HEK293 (cell line): Measurements from ENCODE around the gene SLC39A11.

ENCODE experiments used
- CTCF ChIA-PET: fragments of 350-600 bp; formaldehyde crosslinking; extraction: SDS; loops from one replicate; lab custom pipeline; 2021; ENCODE audit warnings: antibody characterized with exemption; lab: Yijun Ruan, JAX
- POLR2A ChIA-PET: fragments of 300-600 bp; formaldehyde crosslinking; extraction: SDS; loops from one replicate; lab custom pipeline; 2020; ENCODE audit warnings: antibody characterized with exemption, inconsistent platforms; lab: Yijun Ruan, JAX
- H3K27ac ChIP-seq: fragments of 200-500 bp; sonication (Bioruptor generic); 2 replicates; pipeline ENCODE4 v1.5.1; 2014; ENCODE audit warnings: low read depth, low read length, control low read depth, inconsistent platforms; ENCODE audit errors: extremely low read depth
- H3K36me3 ChIP-seq, 2 experiments: fragments of 200-500 bp in 1 of 2; sonication (Bioruptor generic) in 1 of 2; 1 replicate in 1 of 2; 2 replicates in 1 of 2; pipeline ENCODE4 v1.5.1; 2014 to 2017; ENCODE audit warnings: inconsistent platforms in 2 of 2, low read length in 2 of 2; ENCODE audit not compliant: control insufficient read depth in 2 of 2, insufficient read depth in 1 of 2
- H3K4me1 ChIP-seq: fragments of 200-500 bp; sonication (Bioruptor generic); 2 replicates; pipeline ENCODE4 v1.5.1; 2014; ENCODE audit warnings: mild to moderate bottlenecking, low read length, inconsistent platforms; ENCODE audit not compliant: control insufficient read depth, insufficient read depth
- H3K4me3 ChIP-seq: 2 replicates; pipeline ENCODE4 v1.5.1; 2011; ENCODE audit warnings: low read depth, mild to moderate bottlenecking, control low read depth, low read length, moderate library complexity
- H3K9me3 ChIP-seq: fragments of 200-500 bp; sonication (Bioruptor generic); 2 replicates; pipeline ENCODE4 v1.5.1; 2014; ENCODE audit warnings: low read depth, low read length, inconsistent platforms; ENCODE audit not compliant: control insufficient read depth, insufficient read depth
- GLI4 ChIP-seq: fragments of 450-650 bp; formaldehyde crosslinking; IDR thresholded peaks from 2 replicates; pipeline ENCODE4 v1.5.1; 2016; ENCODE audit warnings: missing biosample characterization, missing genetic modification characterization
- KLF1 ChIP-seq: fragments of 450-650 bp; formaldehyde crosslinking; IDR thresholded peaks from 2 replicates; pipeline ENCODE4 v1.5.1; 2016; ENCODE audit warnings: missing biosample characterization, missing genetic modification characterization
- MEIS1 ChIP-seq: sonication (generic); formaldehyde crosslinking; IDR thresholded peaks from 2 replicates; pipeline ENCODE4 v1.8.1; 2022; ENCODE audit warnings: missing genetic modification reagents, mild to moderate bottlenecking, borderline replicate concordance
- OVOL3 ChIP-seq: fragments of 450-650 bp; formaldehyde crosslinking; IDR thresholded peaks from 2 replicates; pipeline ENCODE4 v1.5.1; 2016; ENCODE audit warnings: missing biosample characterization, missing genetic modification characterization
- SETDB1 ChIP-seq: IDR thresholded peaks from one replicate; pipeline ENCODE4 v1.6.1; 2017; ENCODE audit warnings: mild to moderate bottlenecking, low read length, moderate library complexity, mixed read lengths; ENCODE audit not compliant: insufficient read length
- ZNF19 ChIP-seq: fragments of 450-650 bp; formaldehyde crosslinking; IDR thresholded peaks from 2 replicates; pipeline ENCODE4; 2016; ENCODE audit warnings: missing biosample characterization, missing genetic modification characterization, low read depth
- ZNF274 ChIP-seq, 2 experiments: fragments of 200-500 bp in 1 of 2; fragments of 450-650 bp in 1 of 2; sonication (Bioruptor generic) in 1 of 2; formaldehyde crosslinking in 1 of 2; IDR thresholded peaks; 2 replicates each; pipeline versions ENCODE4 v1.5.1 to v1.6.1; 2014 to 2016; ENCODE audit warnings: borderline replicate concordance in 1 of 2, inconsistent platforms in 1 of 2, low read length in 1 of 2, missing biosample characterization in 1 of 2, missing genetic modification characterization in 1 of 2
- ZNF292 ChIP-seq: fragments of 450-650 bp; formaldehyde crosslinking; IDR thresholded peaks from 2 replicates; pipeline ENCODE4 v1.5.1; 2016; ENCODE audit warnings: low read depth, missing biosample characterization, missing genetic modification characterization, borderline replicate concordance
- ZNF350 ChIP-seq: fragments of 450-650 bp; formaldehyde crosslinking; IDR thresholded peaks from 2 replicates; pipeline ENCODE4 v1.5.0; 2017; ENCODE audit warnings: missing biosample characterization, mild to moderate bottlenecking, missing genetic modification characterization
- ZNF366 ChIP-seq: fragments of 450-650 bp; formaldehyde crosslinking; conservative IDR thresholded peaks from 2 replicates; pipeline ENCODE4 v1.5.1; 2016; ENCODE audit warnings: missing biosample characterization, missing genetic modification characterization
- ZNF514 ChIP-seq: fragments of 450-650 bp; formaldehyde crosslinking; IDR thresholded peaks from 2 replicates; pipeline ENCODE4 v1.5.1; 2016; ENCODE audit warnings: missing biosample characterization, missing genetic modification characterization
- ZNF585B ChIP-seq: fragments of 450-650 bp; formaldehyde crosslinking; IDR thresholded peaks from 2 replicates; pipeline ENCODE4 v1.5.1; 2016; ENCODE audit warnings: missing biosample characterization, missing genetic modification characterization
- ZNF600 ChIP-seq: fragments of 450-650 bp; formaldehyde crosslinking; IDR thresholded peaks from 2 replicates; pipeline ENCODE4 v1.5.1; 2016; ENCODE audit warnings: missing biosample characterization, missing genetic modification characterization
- ZNF707 ChIP-seq: fragments of 450-650 bp; formaldehyde crosslinking; IDR thresholded peaks from 2 replicates; pipeline ENCODE4 v1.5.1; 2016; ENCODE audit warnings: missing biosample characterization, missing genetic modification characterization
- ZNF777 ChIP-seq: fragments of 450-650 bp; formaldehyde crosslinking; IDR thresholded peaks from 2 replicates; pipeline ENCODE4 v1.5.1; 2017; ENCODE audit warnings: missing biosample characterization, missing genetic modification characterization, borderline replicate concordance
- TF ChIP-seq, protein P1 (sequence below): fragments of 450-650 bp; formaldehyde crosslinking; IDR thresholded peaks from 2 replicates; pipeline ENCODE4 v1.5.1; 2016; ENCODE audit warnings: missing biosample characterization, missing genetic modification characterization, borderline replicate concordance
- TF ChIP-seq, protein P2 (sequence below): fragments of 450-650 bp; formaldehyde crosslinking; IDR thresholded peaks from 2 replicates; pipeline ENCODE4 v1.5.1; 2016; ENCODE audit warnings: missing biosample characterization, missing genetic modification characterization
- TF ChIP-seq, protein P3 (sequence below): fragments of 450-650 bp; formaldehyde crosslinking; IDR thresholded peaks from 2 replicates; pipeline ENCODE4 v1.5.1; 2016; ENCODE audit warnings: missing biosample characterization, missing genetic modification characterization, borderline replicate concordance
- TF ChIP-seq, protein P4 (sequence below): fragments of 450-650 bp; formaldehyde crosslinking; IDR thresholded peaks from 2 replicates; pipeline ENCODE4 v1.5.1; 2016; ENCODE audit warnings: missing biosample characterization, missing genetic modification characterization

SLC39A11 gene

DNA sequence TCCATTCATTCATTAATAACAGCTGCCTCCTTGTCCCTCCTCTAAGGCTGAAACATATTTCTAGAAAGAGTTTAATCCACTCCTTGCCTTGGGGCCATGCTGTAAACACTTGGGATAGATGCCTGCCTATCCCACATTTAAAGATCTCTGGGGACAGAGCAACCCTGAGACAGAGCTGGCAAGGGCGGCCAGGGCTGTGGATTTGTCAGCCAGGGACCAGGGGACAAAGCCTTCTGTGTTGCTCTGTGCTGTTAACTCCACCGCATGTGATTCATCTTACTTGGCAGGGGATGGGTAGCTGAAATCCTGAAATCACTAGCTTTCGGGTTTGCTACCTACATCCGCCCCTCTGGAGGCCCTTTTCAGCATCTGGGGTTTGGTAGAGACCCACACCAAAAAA, 392.9 kb downstream of the SLC39A11 start (continued):
- TF ChIP-seq, protein P1, sequence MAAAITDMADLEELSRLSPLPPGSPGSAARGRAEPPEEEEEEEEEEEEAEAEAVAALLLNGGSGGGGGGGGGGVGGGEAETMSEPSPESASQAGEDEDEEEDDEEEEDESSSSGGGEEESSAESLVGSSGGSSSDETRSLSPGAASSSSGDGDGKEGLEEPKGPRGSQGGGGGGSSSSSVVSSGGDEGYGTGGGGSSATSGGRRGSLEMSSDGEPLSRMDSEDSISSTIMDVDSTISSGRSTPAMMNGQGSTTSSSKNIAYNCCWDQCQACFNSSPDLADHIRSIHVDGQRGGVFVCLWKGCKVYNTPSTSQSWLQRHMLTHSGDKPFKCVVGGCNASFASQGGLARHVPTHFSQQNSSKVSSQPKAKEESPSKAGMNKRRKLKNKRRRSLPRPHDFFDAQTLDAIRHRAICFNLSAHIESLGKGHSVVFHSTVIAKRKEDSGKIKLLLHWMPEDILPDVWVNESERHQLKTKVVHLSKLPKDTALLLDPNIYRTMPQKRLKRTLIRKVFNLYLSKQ (tag by site-specific recombination), result no peak
- TF ChIP-seq, all 188 proteins: peak for 0

DNA sequence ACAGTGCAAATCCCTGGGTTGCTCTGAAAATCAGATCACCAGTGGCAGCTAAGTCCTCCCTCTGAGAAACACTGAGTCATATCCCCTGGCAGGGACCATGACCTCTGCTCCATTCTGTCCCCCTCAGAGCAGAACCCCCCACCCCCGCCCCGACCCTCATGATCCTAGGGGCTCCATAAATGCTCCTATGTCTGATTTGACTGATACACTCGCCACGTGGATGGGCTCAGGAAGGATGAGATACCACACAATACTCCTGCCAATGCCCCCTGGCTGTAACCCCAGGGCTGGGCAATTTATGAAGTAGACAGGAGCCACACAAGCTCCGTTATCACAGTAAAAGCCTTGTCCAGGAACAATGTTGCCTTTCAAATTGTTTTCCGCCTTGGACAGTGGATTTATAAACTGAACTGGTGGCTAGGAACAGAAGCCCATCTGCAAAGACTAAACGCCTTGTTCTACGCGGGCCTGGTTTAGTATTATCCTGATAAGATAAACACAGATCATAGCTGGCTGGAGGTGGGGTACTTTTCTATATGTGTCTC, 394.8 kb downstream of the SLC39A11 start:
- ChIA-PET CTCF (interaction anchor here (0.6 to 3.9 kb wide), 7 partner anchors 9 to 713 kb away, joined by 3 to 18 read pairs (median 4); no protein-coding TSS in a partner anchor), POLR2A (interaction anchor here (0.8 kb wide), 1 partner anchor 105 kb away, joined by 10 read pairs; no protein-coding TSS in a partner anchor)
- Histone ChIP-seq H3K4me3 (no peak overlapping the region), H3K36me3 (no peaks in the 10 kb centered on the region), H3K9me3 (no peaks in the 10 kb centered on the region), H3K4me1 (peaks cover 3% of the 10 kb centered on the region; the same call in 1 of the 2 replicates), H3K27ac (no peak overlapping the region)
- no peak for TF ChIP-seq GLI4 (tag by site-specific recombination)
- TF ChIP-seq, protein P2, sequence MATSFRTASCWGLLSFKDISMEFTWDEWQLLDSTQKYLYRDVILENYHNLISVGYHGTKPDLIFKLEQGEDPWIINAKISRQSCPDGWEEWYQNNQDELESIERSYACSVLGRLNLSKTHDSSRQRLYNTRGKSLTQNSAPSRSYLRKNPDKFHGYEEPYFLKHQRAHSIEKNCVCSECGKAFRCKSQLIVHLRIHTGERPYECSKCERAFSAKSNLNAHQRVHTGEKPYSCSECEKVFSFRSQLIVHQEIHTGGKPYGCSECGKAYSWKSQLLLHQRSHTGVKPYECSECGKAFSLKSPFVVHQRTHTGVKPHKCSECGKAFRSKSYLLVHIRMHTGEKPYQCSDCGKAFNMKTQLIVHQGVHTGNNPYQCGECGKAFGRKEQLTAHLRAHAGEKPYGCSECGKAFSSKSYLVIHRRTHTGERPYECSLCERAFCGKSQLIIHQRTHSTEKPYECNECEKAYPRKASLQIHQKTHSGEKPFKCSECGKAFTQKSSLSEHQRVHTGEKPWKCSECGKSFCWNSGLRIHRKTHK (tag by site-specific recombination), result no peak
- TF ChIP-seq ZNF366 (tag by site-specific recombination), result no peak
- no peak for TF ChIP-seq MEIS1 (CRISPR knock-in tag)
- TF ChIP-seq OVOL3 (tag by site-specific recombination), result no peak
- TF ChIP-seq, protein P3, sequence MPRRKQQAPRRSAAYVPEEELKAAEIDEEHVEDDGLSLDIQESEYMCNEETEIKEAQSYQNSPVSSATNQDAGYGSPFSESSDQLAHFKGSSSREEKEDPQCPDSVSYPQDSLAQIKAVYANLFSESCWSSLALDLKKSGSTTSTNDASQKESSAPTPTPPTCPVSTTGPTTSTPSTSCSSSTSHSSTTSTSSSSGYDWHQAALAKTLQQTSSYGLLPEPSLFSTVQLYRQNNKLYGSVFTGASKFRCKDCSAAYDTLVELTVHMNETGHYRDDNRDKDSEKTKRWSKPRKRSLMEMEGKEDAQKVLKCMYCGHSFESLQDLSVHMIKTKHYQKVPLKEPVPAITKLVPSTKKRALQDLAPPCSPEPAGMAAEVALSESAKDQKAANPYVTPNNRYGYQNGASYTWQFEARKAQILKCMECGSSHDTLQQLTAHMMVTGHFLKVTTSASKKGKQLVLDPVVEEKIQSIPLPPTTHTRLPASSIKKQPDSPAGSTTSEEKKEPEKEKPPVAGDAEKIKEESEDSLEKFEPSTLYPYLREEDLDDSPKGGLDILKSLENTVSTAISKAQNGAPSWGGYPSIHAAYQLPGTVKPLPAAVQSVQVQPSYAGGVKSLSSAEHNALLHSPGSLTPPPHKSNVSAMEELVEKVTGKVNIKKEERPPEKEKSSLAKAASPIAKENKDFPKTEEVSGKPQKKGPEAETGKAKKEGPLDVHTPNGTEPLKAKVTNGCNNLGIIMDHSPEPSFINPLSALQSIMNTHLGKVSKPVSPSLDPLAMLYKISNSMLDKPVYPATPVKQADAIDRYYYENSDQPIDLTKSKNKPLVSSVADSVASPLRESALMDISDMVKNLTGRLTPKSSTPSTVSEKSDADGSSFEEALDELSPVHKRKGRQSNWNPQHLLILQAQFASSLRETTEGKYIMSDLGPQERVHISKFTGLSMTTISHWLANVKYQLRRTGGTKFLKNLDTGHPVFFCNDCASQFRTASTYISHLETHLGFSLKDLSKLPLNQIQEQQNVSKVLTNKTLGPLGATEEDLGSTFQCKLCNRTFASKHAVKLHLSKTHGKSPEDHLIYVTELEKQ (tag by site-specific recombination), result no peak
- TF ChIP-seq KLF1 (tag by site-specific recombination), result no peak
- no peak for TF ChIP-seq ZNF600 (tag by site-specific recombination)
- no peak for TF ChIP-seq SETDB1
- no peak for TF ChIP-seq ZNF292
- no peak for TF ChIP-seq ZNF19 (tag by site-specific recombination)
- TF ChIP-seq ZNF585B (tag by site-specific recombination), result no peak
- no peak for TF ChIP-seq ZNF777
- no peak for TF ChIP-seq ZNF350 (tag by site-specific recombination)
- TF ChIP-seq ZNF274 (IDR thresholded peaks at IDR 0.05; ENCODE audit: low read length), result no peak
- no peak for TF ChIP-seq ZNF274 (tag by site-specific recombination; IDR thresholded peaks at IDR 0.05; ENCODE audit: borderline replicate concordance)
- TF ChIP-seq, all 188 proteins: peak for 0

DNA sequence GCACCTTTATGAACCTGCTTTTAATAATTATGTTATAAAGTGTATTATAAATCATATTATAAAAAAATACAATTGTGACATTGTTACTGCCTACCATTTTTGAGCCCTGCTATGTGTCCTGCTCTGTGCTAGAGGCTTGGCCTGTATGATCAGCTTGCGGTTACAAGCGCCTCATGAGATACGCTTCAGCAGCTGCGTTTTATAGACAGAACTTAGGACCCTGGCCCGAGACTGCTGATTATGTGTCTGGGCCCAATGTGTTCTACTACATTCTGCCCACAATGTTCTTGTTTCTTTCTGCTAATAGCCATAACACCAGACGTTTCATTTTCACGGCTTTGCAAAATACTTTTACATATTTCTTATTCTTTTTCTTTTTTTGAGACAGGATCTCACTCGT, 395.8 kb downstream of the SLC39A11 start:
- H3K4me3 ChIP-seq, result no peak overlapping the region
- H3K27ac ChIP-seq, result no peak overlapping the region
- ChIA-PET CTCF (interaction anchor here (1.1 to 3.9 kb wide), 2 partner anchors 10 to 30 kb away, joined by 4 to 18 read pairs; no protein-coding TSS in a partner anchor), POLR2A (no interaction called here)
- H3K4me1 ChIP-seq, result peaks cover 3% of the 10 kb centered on the region; the same call in 1 of the 2 replicates
- H3K36me3 ChIP-seq, result no peaks in the 10 kb centered on the region
- H3K9me3 ChIP-seq, result no peaks in the 10 kb centered on the region
- TF ChIP-seq ZNF514 (tag by site-specific recombination) (no peak), ZNF707 (tag by site-specific recombination) (no peak)
- TF ChIP-seq, protein P4, sequence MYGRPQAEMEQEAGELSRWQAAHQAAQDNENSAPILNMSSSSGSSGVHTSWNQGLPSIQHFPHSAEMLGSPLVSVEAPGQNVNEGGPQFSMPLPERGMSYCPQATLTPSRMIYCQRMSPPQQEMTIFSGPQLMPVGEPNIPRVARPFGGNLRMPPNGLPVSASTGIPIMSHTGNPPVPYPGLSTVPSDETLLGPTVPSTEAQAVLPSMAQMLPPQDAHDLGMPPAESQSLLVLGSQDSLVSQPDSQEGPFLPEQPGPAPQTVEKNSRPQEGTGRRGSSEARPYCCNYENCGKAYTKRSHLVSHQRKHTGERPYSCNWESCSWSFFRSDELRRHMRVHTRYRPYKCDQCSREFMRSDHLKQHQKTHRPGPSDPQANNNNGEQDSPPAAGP, result no peak
